GM23248 (cell line): ENCODE data around the gene CALHM3.

Experiments used
- EZH2 ChIP-seq: fragments of 200-600 bp; sonication (generic); IDR thresholded peaks from 2 replicates; pipeline ENCODE4 v1.6.1; 2018; ENCODE audit warnings: antibody characterized with exemption, mild to moderate bottlenecking; ENCODE audit not compliant: insufficient read depth, poor library complexity, severe bottlenecking
- EZH2phosphoT487 ChIP-seq: fragments of 200-600 bp; sonication (generic); IDR thresholded peaks from 2 replicates; pipeline ENCODE4 v1.6.1; 2018; ENCODE audit warnings: antibody characterized with exemption, moderate library complexity, mild to moderate bottlenecking, low read depth; ENCODE audit not compliant: insufficient read depth

- TF ChIP-seq EZH2 (no peak), EZH2phosphoT487 (no peak)
These were observed 35.2 kb upstream of the CALHM3 start for GRCh38 chr10:103514244-103514643.
